T1000 (cell line): ENCODE data around the gene WDR38.

Experiments used
- DNase-seq: peaks from one replicate; lab custom pipeline; 2025; ENCODE audit warnings: mixed read lengths; lab: John Stamatoyannopoulos, UW

The WDR38 gene

DNA sequence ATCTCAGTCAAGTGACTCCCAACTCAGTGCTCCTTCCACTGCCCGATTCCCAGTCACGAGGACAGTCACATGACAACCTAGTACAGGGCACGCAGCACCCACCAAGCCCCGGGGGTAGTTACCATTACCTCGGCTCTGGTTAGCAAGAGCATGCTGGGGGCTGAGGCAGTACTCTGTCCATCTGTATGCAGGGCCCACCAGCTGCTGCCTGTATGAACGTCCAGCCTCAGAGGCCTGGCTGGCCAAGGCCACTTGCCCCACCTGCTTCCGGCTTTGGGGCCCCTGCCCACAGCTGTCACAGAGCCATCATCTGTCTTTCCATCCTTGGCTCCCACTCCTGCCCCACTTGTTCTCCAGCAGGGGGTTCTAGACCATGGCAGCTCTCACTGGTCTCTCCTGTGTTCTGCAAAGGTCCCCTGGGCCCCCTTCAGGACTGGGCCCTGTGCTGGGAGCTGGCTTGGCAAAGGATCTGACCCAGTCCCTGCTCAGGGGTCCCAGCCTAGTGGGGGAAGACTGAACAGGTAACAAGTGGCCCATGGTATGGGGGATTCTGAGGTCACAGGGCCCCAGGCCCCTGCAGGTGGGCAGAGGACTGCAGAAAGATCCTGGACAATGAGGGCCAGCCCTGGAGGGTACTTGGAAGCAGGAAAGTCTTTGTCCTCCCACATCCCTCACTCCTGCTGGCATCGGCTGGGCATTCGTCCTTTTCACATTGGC is 5.2 kb downstream of the WDR38 start:
- DNase-seq: no peak

DNA sequence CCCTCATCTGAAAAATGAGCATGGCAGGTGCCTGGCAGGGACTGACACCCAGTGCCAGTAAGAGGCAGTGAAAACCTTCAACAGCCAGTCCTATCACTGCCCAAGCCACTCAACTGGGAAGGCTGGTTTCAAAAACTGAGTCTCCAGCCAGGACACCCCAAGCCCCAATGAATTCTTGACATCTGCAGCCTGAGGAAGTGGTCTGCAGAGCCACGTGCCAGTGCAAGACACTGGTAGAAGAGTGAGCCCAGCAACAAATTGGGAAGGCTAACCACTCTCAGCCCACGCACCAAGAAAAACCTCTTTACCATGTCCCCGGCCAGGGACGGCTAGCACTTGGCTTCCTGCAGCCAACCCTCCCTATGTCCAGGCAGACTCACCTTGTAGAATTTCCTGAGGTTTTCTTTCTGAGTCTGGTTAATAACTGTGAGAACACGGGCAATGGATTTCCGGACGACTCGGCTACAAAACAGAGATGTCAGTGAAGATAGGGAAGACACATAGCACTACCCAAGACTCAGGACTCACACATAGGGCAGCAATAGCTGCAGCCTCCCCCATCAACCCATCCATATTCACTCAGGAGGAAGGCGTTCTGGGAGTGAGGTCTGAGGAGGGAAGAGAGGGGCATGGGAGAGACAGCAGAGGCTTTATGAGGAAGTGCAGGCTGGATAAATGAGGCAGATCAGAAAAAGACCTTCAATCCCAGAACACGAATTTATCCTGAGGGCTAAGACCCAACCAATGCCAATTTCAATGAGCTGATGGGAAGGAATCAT is 6.7 kb downstream of the WDR38 start:
- DNase-seq: no peak

DNA sequence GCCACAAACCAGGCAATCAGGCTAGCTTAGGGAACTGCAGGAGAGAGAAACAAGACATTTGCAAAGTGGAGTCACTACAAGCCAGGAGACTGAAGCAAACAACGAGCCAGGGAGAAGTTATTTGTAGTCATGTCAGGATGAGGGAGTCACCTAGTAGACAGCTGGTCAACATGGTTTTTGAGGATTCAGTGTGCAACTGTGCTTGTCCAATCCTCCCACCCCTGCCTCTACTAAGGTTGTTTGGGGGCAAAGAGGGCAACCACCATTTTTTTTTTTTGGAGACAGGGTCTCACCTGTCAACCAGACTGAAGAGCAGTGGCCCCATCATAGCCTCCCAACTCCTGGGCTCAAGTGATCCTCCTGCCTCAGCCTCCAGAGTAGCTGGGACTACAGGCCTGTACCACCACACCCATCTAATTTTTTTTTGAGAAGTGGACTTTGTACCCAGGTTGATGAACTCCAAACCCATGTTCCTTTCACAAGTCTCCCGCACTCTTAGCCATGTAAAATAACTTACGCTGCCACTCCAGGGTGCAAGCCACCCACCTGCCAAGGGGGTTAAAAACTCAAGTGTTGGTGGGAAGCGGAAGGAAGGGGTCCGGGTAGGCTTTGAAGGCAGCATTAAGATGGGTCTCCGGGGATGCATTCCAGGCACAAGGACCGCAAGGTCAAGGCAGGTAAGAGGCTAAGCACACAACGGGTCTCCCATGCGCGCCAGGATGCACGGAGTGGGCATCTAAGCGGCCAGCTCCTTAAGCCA is 7.5 kb downstream of the WDR38 start:
- DNase-seq: no peak

DNA sequence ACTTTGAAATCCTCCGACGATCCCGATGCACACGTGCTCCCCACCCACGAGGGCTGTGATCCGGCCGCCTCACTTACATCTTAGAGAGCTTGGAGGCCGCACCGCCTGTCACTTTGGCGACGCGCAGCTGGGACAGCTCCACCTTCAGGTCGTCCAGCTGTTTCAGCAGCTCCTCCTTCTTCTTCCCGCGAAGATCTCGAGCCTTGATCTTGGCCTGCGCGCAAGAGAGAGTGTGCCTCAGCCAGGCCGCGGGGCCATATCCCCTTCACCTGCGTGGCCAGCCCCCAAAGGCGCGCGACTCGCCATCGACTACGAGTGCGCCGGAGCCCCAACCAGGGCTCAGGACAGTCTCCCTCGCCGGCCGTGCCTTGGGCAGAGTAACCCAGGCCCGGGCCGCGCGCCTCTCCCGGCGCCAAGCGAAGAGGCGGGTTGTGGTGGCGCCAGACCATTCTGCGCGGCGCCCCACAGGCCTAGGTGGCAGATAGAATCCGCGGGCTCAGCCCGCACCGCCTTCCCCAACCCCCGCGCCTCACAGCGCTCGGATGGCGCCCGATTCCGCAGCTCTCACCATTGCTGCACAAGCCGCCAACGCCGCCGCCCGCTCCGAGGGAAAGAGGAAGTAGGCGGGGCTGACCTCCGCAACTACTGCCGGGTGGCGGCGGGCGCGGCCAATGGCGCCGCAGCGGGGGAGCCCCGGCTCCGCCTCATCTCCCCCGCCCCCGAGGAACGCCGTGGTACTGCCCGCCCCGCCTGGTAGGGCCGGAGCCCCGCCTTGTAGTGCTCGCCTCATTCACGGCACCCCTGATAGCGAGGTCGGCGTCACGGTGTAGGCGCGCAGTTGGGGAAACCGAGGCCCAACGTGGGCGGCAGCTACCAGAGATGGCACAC is 8.3 kb downstream of the WDR38 start, which contains the start of the genes ARPC5L and RPL35:
TSS of gene ARPC5L (plus strand) at position 789 of the 888 bp plus-strand sequence. CDS start 7,161 bp downstream, outside the sequence.
TSS of gene RPL35 (minus strand) at position 616 of the 888 bp plus-strand sequence. CDS start at position 571, 45 bp downstream.
- peak; percentile 90 for DNase-seq

DNA sequence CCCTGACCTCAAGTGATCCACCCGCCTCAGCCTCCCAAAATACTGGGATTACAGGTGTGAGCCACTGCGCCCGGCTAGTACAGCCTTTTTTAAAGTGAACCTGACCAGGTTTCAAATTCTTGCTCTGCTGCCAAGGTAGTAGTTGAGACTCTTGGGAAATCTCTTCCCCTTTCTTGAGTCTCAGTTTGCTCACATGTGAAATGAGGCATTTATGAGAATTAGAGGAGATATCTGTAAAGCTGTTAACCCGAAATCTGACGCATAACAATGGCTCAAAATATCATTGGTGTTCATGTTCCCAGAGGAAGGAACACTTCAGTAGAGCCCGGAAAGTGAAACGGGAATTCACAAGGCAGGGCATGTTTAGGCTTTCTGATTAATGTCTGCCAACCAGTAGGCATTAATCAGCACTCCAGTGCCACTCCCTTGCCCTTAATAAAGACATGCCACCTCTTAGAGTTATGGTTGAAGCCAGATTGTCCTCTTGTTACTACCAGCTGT is 10.2 kb downstream of the WDR38 start:
- DNase-seq: no peak

DNA sequence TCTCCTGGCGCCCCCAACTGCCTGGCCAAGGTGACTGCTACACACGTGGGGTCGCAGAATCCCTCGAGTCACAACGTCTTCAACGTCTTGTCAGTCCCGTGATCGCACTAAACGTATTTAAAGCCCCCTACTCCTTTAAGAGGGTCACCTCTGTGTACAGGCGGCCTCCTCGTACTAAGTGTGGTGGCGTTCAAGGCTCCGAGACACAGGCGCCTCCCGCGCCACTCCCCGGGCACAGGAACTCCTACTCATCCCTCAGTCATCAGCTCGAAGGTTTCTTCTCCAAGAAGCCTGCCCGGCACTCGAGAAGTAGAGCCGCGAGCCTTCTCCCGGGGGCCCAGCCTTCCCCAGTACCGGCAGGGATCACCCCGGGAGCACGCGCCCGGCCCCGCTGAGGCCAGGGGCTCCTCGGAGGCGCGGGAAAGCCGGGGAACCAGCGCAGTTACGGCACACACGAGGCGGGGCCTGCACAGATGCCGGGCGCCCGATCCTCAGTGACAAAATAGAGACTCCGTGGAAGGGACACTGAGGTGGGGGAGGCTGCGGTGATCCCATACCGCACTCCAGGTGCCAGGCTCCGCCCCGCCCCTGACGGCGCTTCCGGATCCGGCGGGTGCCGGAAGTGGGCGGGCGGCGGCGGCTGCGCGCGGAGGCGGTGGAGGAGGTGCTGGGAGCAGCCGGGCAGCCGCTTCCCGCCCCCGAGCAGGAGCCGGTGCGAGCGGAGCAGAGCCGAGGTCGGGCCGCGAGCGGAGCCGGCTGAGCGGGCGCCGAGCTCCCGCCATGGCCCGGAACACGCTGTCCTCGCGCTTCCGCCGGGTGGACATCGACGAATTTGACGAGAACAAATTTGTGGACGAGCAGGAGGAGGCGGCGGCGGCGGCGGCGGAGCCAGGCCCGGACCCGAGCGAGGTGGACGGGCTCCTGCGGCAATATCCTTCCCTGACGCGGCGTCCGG is 15.5 kb downstream of the WDR38 start:
- peak; percentile 54 for DNase-seq

DNA sequence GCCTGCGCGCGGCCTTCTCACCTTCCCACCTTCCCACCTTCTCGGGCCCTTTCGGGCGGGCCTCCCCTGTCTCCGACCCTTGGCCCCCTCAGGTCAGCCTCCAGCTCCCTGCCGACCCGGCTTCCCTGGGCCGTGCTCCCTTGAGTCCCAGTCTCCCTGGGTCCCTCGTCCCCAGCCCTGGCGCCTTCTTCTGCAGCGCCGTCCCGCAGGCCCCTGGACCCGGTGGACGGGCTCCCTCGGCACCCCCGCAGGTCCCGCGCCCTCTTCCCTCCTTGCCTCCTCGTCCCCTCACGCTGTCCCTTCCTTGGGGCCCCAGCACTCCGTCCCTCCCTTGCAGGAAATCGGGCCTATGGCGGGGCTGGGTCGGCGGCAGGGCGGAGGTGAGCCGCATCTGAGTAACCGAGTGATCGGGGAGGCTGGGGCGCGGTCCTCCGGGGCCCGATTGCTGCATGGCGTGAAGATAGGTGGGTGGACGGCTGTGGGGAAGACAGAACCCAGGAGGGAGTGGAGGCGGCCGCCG is 16.3 kb downstream of the WDR38 start:
- no peak for DNase-seq

DNA sequence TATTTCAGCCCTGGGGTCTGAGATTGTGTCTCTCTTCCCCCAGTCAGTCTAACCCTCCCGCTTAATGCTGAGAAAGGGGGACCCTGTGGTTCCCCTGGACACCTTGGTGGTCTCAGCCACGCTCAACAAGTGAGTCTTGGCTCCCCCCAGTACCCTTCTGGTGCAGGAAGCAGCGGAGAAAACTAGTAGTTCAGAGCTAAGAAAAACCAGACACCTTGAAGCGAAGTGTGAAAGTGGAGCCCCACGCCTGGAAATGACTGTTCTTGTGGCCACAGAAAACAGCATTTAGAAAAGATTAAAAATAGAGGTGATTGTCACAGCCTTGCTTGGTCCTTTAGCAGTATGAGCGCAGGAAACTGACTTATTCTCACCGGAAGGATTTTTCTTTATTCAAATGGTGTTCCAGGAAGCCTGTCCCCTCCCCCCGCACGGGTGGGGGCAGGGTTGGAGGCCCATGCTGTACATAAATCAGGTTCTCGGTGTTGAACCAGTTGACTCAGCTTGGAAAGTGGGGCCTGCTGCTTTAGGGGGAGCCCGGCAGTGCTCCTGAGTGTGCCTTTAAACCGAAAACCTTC is 16.8 kb downstream of the WDR38 start:
- no peak for DNase-seq

DNA sequence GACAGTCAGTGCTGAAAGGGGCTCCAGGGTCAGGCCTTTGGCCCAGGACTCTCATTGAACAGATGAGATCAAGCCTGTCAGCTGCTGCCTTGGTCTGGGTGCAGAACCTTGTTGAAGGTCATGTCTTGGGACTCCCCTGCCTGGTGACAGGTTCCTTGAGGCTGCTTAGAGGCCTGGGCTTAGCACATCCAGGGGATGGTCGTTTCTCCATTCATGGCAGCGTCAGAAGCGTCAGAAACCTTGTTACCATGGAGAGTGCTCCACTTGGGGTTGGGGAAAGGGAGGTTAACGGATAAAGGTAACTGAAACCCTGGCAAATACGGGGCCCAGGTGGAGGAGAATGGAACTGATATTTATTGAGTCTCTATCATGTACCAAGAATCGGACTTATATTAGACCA is 17.5 kb downstream of the WDR38 start:
- DNase-seq: no peak

DNA sequence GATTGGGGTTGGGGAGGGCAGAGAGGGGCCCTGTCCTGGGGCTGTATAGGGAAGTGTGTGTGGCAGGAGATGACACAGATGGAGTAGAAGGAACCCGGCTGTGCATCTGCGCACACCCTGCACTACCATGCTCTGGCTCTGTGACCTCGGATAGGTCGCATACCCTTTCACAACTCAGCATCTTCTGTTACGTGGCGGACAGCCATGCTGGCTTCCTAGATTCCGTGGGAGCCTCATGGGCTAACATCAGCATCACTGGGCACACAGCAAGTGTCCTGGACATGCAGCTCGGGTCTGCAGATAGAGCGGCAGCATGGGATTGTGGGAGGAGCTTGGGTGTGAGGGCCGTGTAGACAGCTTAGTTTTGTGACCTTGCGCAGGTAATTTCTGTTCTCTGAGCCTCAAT is 17.9 kb downstream of the WDR38 start:
- DNase-seq: no peak

DNA sequence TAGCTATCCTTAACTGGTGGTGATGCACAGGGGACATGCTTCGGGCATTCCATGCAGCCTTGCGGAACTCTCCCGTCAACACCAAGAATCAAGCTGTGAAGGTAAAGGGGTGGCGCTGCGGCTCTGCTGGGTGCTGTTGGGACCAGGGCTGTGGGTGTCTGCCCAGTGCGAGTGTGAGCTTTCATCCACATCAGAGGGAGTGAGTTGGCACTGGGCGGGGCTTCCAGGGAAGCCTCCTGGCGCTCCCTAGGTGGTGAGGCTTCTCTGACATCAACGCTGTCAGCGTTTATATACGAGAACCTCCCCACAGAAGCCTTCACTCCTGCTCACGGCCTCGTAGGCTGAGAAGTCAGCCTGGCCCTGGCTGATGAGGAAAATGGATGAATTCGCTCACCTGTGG is 20.4 kb downstream of the WDR38 start:
- DNase-seq: peak; percentile 12

DNA sequence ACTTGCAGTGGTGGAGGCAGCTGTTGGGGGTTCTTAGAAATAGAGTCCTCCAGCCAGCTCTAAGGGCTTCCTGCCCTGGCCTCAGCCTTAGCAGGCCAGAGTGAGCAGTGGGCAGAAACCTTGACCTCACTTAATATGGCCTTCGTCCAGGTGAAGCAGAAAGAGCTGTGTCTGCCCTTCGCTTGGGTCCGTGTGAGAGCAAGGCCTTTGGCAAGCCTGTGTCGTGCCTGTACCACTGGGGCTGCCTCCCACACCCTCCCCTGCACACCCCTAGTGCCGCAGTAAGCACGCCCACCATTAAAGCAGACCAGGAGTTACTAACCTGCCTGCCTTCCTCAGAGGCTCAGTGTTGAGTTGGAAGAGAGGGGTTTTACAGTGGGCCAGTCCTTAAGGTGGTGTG is 22.2 kb downstream of the WDR38 start:
- DNase-seq: no peak

DNA sequence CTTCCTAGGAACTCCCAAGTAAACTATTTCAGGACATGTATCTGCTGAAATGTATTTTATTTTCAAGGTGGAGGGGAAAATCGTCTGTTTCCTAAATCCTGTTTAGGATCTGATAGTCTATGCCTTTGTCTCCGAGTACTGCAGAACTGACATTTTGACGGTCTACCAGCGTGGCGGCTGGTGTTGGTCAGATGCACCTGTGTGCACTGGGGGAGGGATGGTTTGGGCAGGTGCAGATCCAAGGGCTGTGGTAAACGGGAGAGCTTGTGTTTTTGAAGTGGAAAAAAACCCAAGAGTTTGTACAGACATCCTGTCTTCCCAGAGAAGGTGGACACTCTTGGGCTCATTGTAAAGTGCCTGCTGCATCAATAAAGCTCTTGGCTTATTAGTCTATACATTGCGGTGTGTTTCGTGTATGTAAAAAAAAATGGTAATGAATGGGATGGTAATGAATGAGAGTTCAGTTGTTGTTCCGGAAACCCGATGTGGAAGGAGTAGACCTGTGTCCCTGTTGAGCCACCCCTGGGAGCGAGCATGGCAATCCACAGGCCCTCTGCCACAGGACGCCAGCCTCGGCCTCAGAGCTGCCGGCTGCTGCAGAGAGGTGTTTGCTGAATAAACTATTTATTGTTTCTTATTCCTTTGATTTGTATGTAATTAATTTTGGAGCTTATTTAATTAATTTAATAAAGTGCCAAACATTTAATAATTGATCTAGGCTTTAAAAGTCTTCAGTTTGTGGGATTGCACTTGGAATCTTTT is 23.9 kb downstream of the WDR38 start:
- no peak for DNase-seq

DNA sequence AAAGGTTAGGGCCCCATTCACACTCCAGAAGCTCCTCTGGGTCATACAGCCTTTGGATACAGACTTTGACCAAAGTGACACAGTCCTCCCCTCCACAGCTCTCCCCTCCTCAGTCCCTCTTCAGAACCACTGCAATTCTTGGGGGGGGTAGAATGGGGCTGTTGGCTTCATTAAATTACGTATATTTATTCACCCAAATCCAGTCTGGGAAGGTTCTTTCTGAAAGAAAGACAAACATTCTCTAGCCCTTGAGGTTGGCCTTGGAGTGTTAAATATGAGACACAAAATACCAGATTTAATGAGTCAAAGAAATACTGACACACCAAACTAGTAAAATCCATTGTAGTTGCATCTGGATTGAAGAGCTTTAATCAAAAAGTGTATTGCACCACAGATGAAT is 24.8 kb downstream of the WDR38 start:
- no peak for DNase-seq

DNA sequence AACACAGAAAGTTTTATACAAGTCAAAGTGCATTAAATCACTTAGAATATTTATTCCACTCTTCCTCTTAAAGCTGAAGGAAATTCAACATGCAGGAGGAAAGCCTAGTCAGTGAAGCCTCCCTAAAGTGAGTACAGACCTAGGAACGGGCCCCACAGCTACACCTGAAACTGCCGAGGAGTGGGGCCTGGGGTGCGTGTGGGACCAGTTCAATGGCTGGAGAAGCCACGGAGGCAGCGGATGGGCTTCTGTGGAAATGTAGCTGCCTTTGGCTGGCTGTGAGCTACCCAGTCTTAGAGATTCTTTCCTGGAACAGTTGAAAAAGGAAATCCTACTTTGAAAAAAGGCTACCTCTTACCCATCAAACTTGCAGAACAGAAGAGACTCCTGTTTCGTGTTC is 25.3 kb downstream of the WDR38 start:
- DNase-seq: no peak

DNA sequence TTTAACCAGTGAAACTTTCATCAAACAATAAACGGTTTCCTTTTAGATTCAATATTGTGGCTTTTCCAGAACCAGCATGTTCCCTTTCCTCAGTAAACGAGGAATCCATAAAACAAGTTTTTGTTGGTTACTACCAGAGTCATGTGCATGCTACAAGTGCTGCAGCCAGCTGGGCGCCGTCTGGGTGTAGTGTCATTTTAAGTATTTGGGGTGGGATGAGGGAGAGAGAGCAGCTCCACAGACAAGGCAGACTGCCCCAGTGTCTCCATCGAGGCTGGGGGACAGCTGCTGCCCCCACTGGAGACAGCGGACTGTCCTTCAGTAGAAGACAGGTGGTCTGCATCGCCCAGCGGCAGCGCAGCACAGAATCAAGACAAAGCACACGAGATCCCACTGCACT is 26.0 kb downstream of the WDR38 start:
- DNase-seq: no peak

DNA sequence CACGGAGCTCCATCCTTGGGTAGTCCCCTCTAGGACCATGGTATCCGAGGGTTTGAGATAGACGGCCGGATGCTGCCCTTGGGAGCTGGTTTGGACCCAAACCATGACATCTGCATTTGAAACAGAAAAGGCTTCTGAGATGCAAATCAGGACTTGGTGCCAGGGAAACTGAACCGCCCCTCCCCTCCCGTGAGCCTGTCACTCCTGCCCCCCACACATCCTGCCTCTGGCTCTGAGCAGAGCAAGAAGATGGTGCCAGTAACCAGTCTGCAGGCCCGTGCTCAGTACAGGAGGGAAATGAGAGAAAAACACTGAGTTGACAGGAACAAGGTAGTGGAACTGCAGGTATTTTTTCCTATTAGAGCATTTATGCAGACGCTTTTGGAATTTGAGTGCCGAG is 27.2 kb downstream of the WDR38 start:
- DNase-seq: no peak

DNA sequence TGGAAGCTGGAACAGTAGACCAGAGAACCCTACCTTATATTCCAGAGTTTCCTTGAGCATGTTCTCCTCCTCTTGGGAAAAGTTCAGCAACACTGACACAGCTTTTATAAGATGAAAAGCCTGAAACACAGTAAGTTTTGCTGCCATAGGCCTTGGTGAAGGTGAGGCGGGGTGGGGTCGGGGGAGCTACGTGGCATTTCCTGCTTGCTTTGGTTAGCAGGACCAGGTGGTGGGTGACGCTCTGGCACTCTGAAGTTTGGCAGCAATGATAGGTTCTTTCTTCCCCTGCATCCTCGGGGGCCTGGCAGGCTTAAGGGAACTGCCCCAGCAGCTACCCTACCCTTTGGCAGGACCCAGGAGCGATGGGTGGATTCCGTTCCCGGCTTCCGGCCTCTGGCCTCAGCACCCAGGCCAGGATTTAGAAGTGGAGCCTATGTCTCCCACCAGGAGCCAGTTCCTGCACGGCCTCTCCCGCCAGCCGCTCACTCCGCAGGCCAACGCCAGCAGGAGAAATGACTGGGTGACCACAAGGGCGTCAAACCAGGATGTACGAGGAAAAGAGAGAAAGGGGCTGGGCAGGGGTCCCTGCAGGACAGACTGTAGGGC is 28.0 kb downstream of the WDR38 start:
- DNase-seq: no peak
